GM12872 (cell line): Measurements from ENCODE around the gene DLD.

Experiments used
- TF ChIP-seq, protein P1 (sequence below): IDR thresholded peaks from 3 replicates; pipeline ENCODE4 v1.5.1; 2011; ENCODE audit warnings: low read depth, mild to moderate bottlenecking, low read length, moderate library complexity; ENCODE audit not compliant: insufficient read depth

Gene DLD

DNA sequence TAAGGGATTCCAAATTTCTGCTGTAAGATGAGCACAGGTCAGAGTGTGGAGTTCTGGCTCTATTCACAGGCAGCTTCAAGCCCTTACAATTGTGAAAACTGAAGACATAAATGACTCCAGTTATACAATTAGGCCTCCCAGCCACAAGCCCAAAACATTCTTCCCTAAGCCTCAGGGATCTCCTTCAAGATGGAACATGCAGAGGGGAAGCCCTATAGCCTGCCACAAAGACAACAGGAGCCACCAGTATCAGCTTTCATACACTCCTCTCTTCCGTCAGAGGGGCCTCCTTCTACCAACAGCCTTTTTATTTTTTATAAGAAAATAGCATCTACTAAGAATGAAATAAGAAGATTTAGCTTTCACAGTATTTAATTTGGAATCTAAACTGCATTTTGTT is 46.5 kb downstream of the DLD start:
- TF ChIP-seq, protein P1, sequence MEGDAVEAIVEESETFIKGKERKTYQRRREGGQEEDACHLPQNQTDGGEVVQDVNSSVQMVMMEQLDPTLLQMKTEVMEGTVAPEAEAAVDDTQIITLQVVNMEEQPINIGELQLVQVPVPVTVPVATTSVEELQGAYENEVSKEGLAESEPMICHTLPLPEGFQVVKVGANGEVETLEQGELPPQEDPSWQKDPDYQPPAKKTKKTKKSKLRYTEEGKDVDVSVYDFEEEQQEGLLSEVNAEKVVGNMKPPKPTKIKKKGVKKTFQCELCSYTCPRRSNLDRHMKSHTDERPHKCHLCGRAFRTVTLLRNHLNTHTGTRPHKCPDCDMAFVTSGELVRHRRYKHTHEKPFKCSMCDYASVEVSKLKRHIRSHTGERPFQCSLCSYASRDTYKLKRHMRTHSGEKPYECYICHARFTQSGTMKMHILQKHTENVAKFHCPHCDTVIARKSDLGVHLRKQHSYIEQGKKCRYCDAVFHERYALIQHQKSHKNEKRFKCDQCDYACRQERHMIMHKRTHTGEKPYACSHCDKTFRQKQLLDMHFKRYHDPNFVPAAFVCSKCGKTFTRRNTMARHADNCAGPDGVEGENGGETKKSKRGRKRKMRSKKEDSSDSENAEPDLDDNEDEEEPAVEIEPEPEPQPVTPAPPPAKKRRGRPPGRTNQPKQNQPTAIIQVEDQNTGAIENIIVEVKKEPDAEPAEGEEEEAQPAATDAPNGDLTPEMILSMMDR = no peak

DNA sequence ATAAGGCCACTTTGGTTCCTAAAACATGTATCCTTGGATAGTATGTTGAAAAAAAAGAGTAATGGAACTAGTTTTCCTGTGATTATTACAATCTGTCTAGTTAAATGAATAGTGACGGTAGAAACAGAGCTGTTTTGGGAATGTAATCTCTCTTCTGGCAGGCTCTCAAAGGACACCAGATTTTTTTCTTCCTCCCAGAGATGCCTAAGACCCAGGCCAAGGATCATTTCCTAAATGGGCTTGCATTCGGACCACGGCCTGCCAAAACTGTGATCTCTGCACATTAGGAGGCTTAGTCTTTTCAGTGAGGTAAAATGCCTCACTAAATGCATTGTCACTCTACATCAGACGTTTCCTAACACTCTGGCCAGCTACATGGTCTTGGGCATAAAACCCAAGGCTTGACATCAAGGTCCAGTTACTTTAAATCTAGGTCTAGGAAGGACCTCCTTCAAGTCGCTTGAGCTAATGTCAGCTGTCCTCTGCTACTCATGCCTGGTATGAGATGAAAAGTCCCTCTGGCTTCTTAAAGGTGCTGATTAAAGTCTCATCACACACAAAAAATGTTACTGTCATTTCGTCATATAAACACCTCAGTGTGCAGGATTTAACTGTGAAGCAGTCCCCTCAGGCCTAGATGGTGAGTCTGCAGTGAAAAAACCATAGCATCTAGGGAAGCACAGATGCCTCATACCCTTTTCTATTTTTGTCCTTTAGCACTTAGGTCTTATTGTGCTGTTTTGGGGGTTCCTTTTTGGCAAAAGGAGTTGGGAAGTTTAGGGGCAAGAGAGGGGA is 47.7 kb downstream of the DLD start:
- TF ChIP-seq, protein P1 = no peak

DNA sequence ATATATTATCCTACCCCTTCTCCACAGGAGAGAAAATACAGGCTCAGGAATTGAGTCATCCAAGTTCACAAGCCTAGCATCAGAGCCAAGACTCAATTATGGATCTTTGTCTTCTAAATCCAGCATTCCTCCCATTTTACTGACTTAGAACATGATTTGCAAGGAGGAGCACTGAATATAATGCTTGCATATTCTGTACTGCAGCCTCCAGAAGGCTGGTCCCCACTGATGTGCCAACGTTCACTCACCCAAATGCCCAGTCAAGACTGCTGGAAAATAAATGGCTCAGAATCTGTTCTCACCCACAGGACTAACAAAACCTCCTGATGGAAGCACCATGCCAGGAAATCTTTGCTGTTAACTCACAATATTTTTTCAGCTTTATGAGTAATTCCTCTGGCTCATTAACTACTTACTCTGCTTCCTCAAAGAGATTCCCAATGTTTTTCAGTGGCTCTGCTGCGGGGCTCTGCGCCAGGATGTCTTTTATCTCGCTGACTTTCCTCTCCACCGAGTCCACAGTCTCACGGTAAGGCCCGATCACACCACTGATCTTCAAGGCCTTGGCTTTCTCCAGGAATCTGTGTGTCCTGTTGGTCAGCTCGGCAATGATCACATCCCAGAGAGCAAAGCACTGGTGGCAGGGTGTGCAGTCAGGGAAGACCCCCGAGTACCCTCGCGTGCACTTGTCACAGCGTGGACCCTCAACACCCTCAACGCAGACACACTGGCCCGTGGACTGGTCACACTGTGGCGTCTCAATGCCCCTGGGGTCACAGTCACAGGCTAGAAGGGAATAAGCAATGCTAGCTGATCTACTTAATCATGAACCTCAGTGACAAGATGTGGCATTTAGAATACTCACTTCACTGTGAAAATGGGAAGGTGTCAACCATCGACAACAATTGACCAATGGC is 48.8 kb downstream of the DLD start:
- TF ChIP-seq, protein P1 = no peak

DNA sequence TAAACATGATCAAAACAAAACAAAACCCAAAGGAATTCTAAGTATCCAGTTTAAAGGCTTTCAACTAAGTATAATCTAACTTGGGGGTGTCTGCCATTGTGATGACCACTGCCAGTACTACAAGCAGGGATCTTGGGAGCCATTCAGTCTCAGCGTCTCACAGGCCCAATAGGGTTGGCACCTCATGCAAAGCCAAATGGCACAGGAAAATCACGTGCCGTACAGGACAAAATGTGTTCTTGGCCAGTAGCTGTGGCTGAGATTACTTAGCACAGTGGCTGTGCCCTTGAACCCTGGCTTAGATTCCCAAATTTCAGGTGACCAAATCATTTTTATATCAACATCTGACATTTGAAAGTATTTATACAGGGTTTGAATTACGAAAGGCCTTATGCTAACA is 50.0 kb downstream of the DLD start:
- TF ChIP-seq, protein P1 = no peak

DNA sequence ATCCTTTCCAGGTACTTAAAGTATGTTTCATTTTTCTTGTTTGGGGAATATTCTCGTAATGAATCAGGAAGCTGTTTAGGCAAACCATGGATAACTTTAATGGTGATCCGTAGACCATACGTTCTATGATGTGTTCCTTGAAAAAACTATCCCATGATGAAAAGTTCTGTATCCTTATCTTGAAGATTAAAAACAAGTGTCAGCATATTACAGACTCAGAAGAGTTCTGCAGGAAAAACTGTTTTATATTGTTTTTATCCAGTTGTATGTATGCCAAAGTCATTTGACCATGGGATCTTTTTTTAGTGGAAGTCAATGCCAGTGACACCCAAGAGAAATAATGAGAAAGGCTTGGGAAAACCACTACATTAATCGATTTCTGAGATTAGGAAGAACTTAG is 52.0 kb downstream of the DLD start:
- TF ChIP-seq, protein P1 = no peak

DNA sequence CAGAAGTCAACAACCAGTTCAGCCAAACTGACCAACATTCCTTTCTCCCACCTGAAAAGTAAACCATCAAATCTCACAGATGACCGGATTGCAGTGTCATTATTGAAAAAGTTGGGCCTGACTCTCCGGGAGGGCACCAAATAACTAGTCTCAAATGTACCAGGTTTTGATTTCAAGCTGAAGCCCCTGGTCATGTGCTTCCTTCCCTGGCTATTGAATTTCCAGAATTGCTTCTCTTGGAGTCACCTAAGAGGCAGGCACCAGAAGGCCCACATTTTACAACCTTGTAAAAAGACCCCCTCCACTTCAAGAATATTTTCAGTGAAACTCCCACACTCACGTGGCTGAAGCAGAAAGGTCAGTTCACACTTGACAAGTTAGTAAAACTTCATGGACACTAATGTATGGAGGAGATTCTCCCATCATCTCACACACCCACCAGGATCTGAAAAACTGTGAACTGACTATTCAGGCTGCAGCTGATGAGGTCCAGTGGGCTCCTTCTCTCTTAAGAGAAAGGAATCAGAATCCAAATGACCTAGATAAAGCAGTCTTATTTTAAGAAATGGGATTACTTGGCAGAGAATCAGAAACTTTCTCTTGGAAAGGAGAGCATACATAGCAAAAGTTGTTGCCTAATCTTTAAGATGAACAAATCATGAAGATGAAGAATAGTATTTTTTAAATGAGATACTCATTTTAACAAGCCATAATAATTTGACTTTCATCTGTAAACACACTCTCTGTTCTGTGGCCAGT is 53.6 kb downstream of the DLD start:
- TF ChIP-seq, protein P1 = no peak

DNA sequence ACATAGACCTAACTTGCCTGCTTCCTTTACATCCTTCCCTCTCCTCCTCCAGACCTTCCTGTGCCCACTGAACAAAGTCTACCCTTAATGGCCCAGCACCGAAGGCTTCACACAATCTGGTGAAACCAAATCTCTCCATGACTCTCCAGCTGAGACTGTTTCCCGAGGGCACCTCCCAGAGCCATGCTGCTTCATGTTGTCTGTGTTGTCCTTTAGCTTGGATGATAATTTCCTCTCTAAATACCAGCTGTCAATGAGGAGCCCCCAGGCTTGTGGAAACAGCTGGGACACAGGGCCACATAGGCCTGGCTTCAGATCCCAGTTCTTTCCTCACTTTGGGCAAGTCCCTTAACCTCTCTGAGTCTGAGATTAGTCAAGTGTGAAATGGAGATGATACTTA is 54.3 kb downstream of the DLD start:
- TF ChIP-seq, protein P1 = no peak
